ENCODE results near the gene GABRG3.

The GABRG3 gene

GRCh38 chr15:27065785-27066184 lies 94.8 kb downstream of the GABRG3 start:
- no peak for DNase-seq

GRCh38 chr15:27066446-27066845 lies 95.5 kb downstream of the GABRG3 start:
- no peak for DNase-seq

- no peak for DNase-seq
These were observed 96.2 kb downstream of the GABRG3 start for GRCh38 chr15:27067175-27067574.

- no peak for DNase-seq
These were observed 99.9 kb downstream of the GABRG3 start for GRCh38 chr15:27070841-27071240.

- no peak for DNase-seq
These were observed 103.2 kb downstream of the GABRG3 start for GRCh38 chr15:27074179-27074578.

GRCh38 chr15:27077790-27078189 lies 106.8 kb downstream of the GABRG3 start:
- DNase-seq = no peak

- DNase-seq = no peak
These were observed 110.9 kb downstream of the GABRG3 start for GRCh38 chr15:27081676-27082418.

- DNase-seq = no peak
These were observed 111.5 kb downstream of the GABRG3 start for GRCh38 chr15:27082526-27082925.

- DNase-seq = no peak
These were observed 113.9 kb downstream of the GABRG3 start for GRCh38 chr15:27084844-27085243.

GRCh38 chr15:27086149-27086548 lies 115.2 kb downstream of the GABRG3 start:
- no peak for DNase-seq

- DNase-seq = no peak
These were observed 115.8 kb downstream of the GABRG3 start for GRCh38 chr15:27086805-27087204.

- no peak for DNase-seq
These were observed 116.9 kb downstream of the GABRG3 start for GRCh38 chr15:27087651-27088583.

GRCh38 chr15:27088584-27089232 lies 117.7 kb downstream of the GABRG3 start:
- DNase-seq = no peak

GRCh38 chr15:27089233-27089586 lies 118.2 kb downstream of the GABRG3 start:
- DNase-seq = no peak

- DNase-seq = no peak
These were observed 118.7 kb downstream of the GABRG3 start for GRCh38 chr15:27089676-27090075.

- no peak for DNase-seq
These were observed 120.4 kb downstream of the GABRG3 start for GRCh38 chr15:27091270-27091940.

GRCh38 chr15:27092390-27092789 lies 121.4 kb downstream of the GABRG3 start:
- no peak for DNase-seq

GRCh38 chr15:27094235-27094634 lies 123.3 kb downstream of the GABRG3 start:
- no peak for DNase-seq

- DNase-seq = no peak
These were observed 125.1 kb downstream of the GABRG3 start for GRCh38 chr15:27095886-27096624.

GRCh38 chr15:27097506-27097905 lies 126.5 kb downstream of the GABRG3 start:
- no peak for DNase-seq

GRCh38 chr15:27101982-27102381 lies 131.0 kb downstream of the GABRG3 start:
- DNase-seq = no peak

GRCh38 chr15:27111323-27111722 lies 140.3 kb downstream of the GABRG3 start:
- no peak for DNase-seq

Data from NCI-H526 treated with DMSO at 0.1 percent for 48 hours (cell line).